Measurements from ENCODE around the gene GLI3. TPM values are rescaled to one million over a fixed set of nuclear protein-coding genes. Genes with fewer than 3 reads are reported as not detected.

The GLI3 gene
- total and polyA plus RNA-seq, 2 donors from 2014 or later, result 0.92 to 11.1 TPM

DNA sequence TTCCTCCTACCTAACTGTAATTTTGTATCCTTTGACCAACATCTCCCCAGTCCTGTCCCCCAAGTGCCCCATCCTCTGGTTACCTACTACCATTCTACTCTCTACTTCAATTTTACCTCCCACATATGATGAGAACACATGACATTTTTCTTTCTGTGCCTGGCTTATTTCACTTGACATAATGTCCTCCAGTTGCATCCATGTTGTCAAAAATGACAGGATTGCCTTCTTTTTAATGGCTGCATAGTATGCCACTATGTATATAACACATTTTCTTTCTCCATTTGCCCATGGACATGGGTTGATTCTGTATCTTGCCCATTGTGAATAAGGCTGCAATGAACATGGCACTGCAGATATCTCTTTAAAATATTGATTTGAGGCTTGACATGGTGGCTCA is 33.7 kb downstream of the GLI3 start:
- TF ChIP-seq, protein P1, sequence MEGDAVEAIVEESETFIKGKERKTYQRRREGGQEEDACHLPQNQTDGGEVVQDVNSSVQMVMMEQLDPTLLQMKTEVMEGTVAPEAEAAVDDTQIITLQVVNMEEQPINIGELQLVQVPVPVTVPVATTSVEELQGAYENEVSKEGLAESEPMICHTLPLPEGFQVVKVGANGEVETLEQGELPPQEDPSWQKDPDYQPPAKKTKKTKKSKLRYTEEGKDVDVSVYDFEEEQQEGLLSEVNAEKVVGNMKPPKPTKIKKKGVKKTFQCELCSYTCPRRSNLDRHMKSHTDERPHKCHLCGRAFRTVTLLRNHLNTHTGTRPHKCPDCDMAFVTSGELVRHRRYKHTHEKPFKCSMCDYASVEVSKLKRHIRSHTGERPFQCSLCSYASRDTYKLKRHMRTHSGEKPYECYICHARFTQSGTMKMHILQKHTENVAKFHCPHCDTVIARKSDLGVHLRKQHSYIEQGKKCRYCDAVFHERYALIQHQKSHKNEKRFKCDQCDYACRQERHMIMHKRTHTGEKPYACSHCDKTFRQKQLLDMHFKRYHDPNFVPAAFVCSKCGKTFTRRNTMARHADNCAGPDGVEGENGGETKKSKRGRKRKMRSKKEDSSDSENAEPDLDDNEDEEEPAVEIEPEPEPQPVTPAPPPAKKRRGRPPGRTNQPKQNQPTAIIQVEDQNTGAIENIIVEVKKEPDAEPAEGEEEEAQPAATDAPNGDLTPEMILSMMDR (IDR thresholded peaks at IDR 0.05; ENCODE audit: borderline replicate concordance, extremely low read depth, insufficient read depth), result no peak
- FAIRE-seq, result no peak
- Histone ChIP-seq H3K4me3 (ENCODE audit: low read length in 3 of 3) (no peak overlapping the region), H3K9me3 (ENCODE audit: control insufficient read depth in 2 of 3, insufficient read depth in 1 of 3, low read length in 3 of 3) (peaks cover 0 to 3% (median 0%) of the 10 kb centered on the region in 3 donors), H3K9ac (ENCODE audit: low read length in 3 of 3) (no peak overlapping the region), H3K27me3 (ENCODE audit: control insufficient read depth, insufficient read depth, low read length) (no peaks in the 10 kb centered on the region), H3K36me3 (ENCODE audit: control insufficient read depth in 2 of 3, insufficient read depth in 3 of 3, low read length in 3 of 3) (no peaks in the 10 kb centered on the region), H3K4me1 (ENCODE audit: control insufficient read depth in 2 of 3, insufficient read depth in 2 of 3, low read depth in 1 of 3, low read length in 3 of 3) (no peaks in the 10 kb centered on the region), H3K27ac (ENCODE audit: low read depth in 2 of 2, low read length in 2 of 2) (no peak overlapping the region)
- DNase-seq, result no peak
- intact Hi-C loops (cut with DNase I), result no loop called here

DNA sequence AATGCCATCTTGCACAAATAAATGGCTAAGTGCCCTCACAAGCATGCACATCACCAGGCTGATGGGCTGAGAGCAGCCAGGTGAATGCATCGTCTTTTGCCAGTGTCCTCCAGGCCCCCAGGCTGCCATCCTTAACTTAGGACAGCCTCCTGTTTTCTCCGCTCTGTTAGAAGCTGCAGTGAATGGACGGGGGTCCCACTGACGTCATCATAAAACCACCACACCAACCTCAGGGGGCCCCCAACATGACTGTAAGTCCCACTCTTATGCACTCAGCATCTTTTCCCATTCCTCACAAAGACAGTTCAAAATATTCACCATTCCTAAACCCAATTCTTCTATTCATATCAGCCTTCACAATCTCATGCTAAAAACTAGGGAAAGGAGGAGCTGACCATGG is 34.4 kb downstream of the GLI3 start:
- H3K4me3 ChIP-seq (ENCODE audit: low read length in 3 of 3), result no peak overlapping the region
- H3K27me3 ChIP-seq (ENCODE audit: control insufficient read depth, insufficient read depth, low read length), result no peaks in the 10 kb centered on the region
- DNase-seq, result no peak
- no peak for FAIRE-seq
- peaks cover 0 to 3% (median 0%) of the 10 kb centered on the region in 3 donors for H3K9me3 ChIP-seq (ENCODE audit: control insufficient read depth in 2 of 3, insufficient read depth in 1 of 3, low read length in 3 of 3)
- no peaks in the 10 kb centered on the region for H3K4me1 ChIP-seq (ENCODE audit: control insufficient read depth in 2 of 3, insufficient read depth in 2 of 3, low read depth in 1 of 3, low read length in 3 of 3)
- no peak overlapping the region for H3K9ac ChIP-seq (ENCODE audit: low read length in 3 of 3)
- H3K36me3 ChIP-seq (ENCODE audit: control insufficient read depth in 2 of 3, insufficient read depth in 3 of 3, low read length in 3 of 3), result no peaks in the 10 kb centered on the region
- TF ChIP-seq, protein P1 (IDR thresholded peaks at IDR 0.05; ENCODE audit: borderline replicate concordance, extremely low read depth, insufficient read depth), result no peak
- intact Hi-C loops (cut with DNase I), result no loop called here
- no peak overlapping the region for H3K27ac ChIP-seq (ENCODE audit: low read depth in 2 of 2, low read length in 2 of 2)

DNA sequence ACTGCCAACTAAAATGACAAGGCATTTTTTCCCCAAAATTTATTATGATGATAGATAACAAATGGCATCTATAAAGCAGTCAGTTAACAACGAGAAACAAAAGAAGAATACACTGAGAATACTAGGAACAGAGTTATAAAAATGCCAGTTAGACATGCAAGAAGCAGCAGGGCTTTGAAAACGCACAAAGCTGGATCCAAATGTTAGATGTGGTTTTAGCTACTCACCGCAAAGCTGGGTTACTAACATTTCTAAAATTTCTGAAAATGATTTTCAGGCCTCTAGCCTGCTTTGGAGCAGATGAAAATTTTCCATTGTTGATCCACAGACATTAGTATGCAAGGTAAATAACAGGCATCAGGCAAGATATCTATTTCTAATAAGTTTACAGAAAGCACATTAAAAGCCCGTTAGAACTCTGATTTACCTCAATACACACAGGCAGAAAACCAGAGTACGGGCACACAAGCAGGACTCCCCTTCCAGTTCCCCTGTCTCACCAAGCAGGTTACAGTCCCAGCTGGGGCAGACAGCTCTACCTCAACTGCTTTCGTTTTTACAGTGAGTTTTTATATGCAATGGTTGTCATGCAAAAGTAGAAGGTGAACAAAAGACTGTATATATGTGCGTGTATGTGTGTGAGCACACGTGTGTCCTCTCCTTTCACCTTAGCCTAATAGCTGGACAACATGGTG is 37.9 kb downstream of the GLI3 start:
- Histone ChIP-seq H3K27me3 (ENCODE audit: control insufficient read depth, insufficient read depth, low read length) (no peaks in the 10 kb centered on the region), H3K27ac (ENCODE audit: low read depth in 2 of 2, low read length in 2 of 2) (no peak overlapping the region), H3K9ac (ENCODE audit: low read length in 3 of 3) (no peak overlapping the region), H3K4me1 (ENCODE audit: control insufficient read depth in 2 of 3, insufficient read depth in 2 of 3, low read depth in 1 of 3, low read length in 3 of 3) (no peaks in the 10 kb centered on the region), H3K4me3 (ENCODE audit: low read length in 3 of 3) (no peak overlapping the region), H3K36me3 (ENCODE audit: control insufficient read depth in 2 of 3, insufficient read depth in 3 of 3, low read length in 3 of 3) (no peaks in the 10 kb centered on the region), H3K9me3 (ENCODE audit: control insufficient read depth in 2 of 3, insufficient read depth in 1 of 3, low read length in 3 of 3) (no peaks in the 10 kb centered on the region)
- TF ChIP-seq, protein P1 (IDR thresholded peaks at IDR 0.05; ENCODE audit: borderline replicate concordance, extremely low read depth, insufficient read depth), result no peak
- intact Hi-C loops (cut with DNase I), result no loop called here
- FAIRE-seq (no peak), DNase-seq (no peak)

DNA sequence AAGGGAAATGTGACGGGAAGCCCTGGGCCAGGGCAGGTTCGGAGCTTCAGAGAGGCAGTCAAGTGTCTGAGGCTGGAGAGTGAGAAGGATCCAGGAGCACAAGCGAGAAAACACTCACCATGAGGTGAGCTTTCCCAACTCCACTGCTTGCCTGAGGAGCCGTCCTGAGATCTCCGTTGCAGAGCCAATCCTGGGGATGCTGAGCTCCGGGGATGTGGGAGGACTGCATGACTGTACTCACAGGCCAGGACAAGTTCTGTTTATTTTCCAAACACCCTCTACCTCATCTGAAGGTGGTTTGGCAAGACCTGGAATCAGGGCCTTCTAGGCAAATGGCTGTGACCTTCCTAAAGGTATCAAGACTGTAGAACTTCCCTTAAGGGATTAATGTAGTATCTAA is 38.7 kb downstream of the GLI3 start:
- H3K9ac ChIP-seq (ENCODE audit: low read length in 3 of 3), result no peak overlapping the region
- H3K36me3 ChIP-seq (ENCODE audit: control insufficient read depth in 2 of 3, insufficient read depth in 3 of 3, low read length in 3 of 3), result no peaks in the 10 kb centered on the region
- H3K27ac ChIP-seq (ENCODE audit: low read depth in 2 of 2, low read length in 2 of 2), result no peak overlapping the region
- no peak for FAIRE-seq
- no peak overlapping the region for H3K4me3 ChIP-seq (ENCODE audit: low read length in 3 of 3)
- intact Hi-C loops (cut with DNase I), result no loop called here
- no peaks in the 10 kb centered on the region for H3K9me3 ChIP-seq (ENCODE audit: control insufficient read depth in 2 of 3, insufficient read depth in 1 of 3, low read length in 3 of 3)
- DNase-seq, result no peak
- no peaks in the 10 kb centered on the region for H3K27me3 ChIP-seq (ENCODE audit: control insufficient read depth, insufficient read depth, low read length)
- no peaks in the 10 kb centered on the region for H3K4me1 ChIP-seq (ENCODE audit: control insufficient read depth in 2 of 3, insufficient read depth in 2 of 3, low read depth in 1 of 3, low read length in 3 of 3)
- TF ChIP-seq, protein P1 (IDR thresholded peaks at IDR 0.05; ENCODE audit: borderline replicate concordance, extremely low read depth, insufficient read depth), result no peak

Data from kidney (tissue), 14 donors.